Esophagus squamous epithelium (tissue), 5 donors: ENCODE results near the gene PDIA2. TPM values are rescaled to one million over a fixed set of nuclear protein-coding genes. Genes with fewer than 3 reads are reported as not detected.

Experiments used
- DNase-seq: peaks from one replicate; lab custom pipeline; 2025; lab: John Stamatoyannopoulos, UW
- H3K27ac ChIP-seq, 4 donors: fragments of 200-600 bp; sonication (generic); one replicate each; pipeline ENCODE4 v1.5.1; 2016 to 2019; ENCODE audit warnings: mild to moderate bottlenecking in 1 of 4
- H3K27me3 ChIP-seq, 4 donors: fragments of 200-600 bp; sonication (generic); 1 replicate in 3 of 4; 2 replicates in 1 of 4; pipeline versions ENCODE4 v1.5.1 to v1.6.0; 2017 to 2021; ENCODE audit warnings: antibody characterized with exemption in 1 of 4
- H3K36me3 ChIP-seq, 3 donors: fragments of 200-600 bp; sonication (generic); one replicate each; pipeline ENCODE4 v1.5.1; 2016 to 2019
- H3K4me1 ChIP-seq, 3 donors: fragments of 200-600 bp; sonication (generic); one replicate each; pipeline ENCODE4 v1.5.1; 2017 to 2019
- H3K4me3 ChIP-seq, 4 donors: fragments of 200-600 bp; sonication (generic); 1 replicate in 3 of 4; 2 replicates in 1 of 4; pipeline ENCODE4 v1.5.1; 2016 to 2019; ENCODE audit warnings: mild to moderate bottlenecking in 2 of 4, moderate library complexity in 1 of 4
- H3K9me3 ChIP-seq, 3 donors: fragments of 200-600 bp; sonication (generic); one replicate each; pipeline ENCODE4 v1.5.1; 2016 to 2019
- CTCF ChIP-seq, 6 experiments: fragments of 450-650 bp in 4 of 6; fragments of 200-600 bp in 2 of 6; sonication (generic) in 2 of 6; IDR thresholded peaks; one replicate each; pipeline ENCODE4 v1.5.1; 2016 to 2019; ENCODE audit warnings: antibody characterized with exemption in 6 of 6, mild to moderate bottlenecking in 4 of 6, moderate library complexity in 4 of 6
- POLR2A ChIP-seq, 4 donors: fragments of 450-650 bp; IDR thresholded peaks; one replicate each; pipeline ENCODE4 v1.6.1; 2017; ENCODE audit warnings: antibody characterized with exemption in 4 of 4, mild to moderate bottlenecking in 4 of 4, moderate library complexity in 3 of 4
- WGBS, 2 donors: methylation state at CpG; one replicate each; pipeline ENCODE4 v1.1.5; 2018; 5-methylcytosine and 5-hydroxymethylcytosine counted together
- intact Hi-C: fragments of 100-400 bp; cut with DNase I; formaldehyde crosslinking; loops from one replicate; pipeline ENCODE4 v1.15.0; 2022
- total RNA-seq, 4 donors: library from RNA; depleted of rRNA; stranded (reverse); fragments of >200 nt; gene quantifications; one replicate each; pipeline ENCODE4 v1.1.0, GENCODE V29; 2016
- donor health status: DM: yes; HTN: yes; CAD: no.

The PDIA2 gene
- total RNA-seq, 4 donors from 2014 or later: not detected

- 93% methylated on average over 5 of the region's 35 CpGs; no CpG with 5 or more reads in 1 of the 2 donors for WGBS, 2 donors
- H3K27me3 ChIP-seq: no peaks in the 10 kb centered on the region
- H3K4me1 ChIP-seq: peaks cover 0 to 15% (median 0%) of the 10 kb centered on the region in 3 donors
- DNase-seq: no peak
- H3K9me3 ChIP-seq: no peaks in the 10 kb centered on the region
- H3K27ac ChIP-seq: no peak overlapping the region
- H3K4me3 ChIP-seq: no peak overlapping the region
- H3K36me3 ChIP-seq: peaks cover 27 to 73% (median 36%) of the 10 kb centered on the region in 3 donors
- intact Hi-C loops: no loop called here
- no peak for TF ChIP-seq POLR2A (IDR thresholded peaks at IDR 0.05)
- no peak for TF ChIP-seq CTCF (IDR thresholded peaks at IDR 0.05)
Measured at GRCh38 chr16:263182-263774, 19.7 kb upstream of the PDIA2 start.

- Histone ChIP-seq H3K36me3 (peaks cover 27 to 67% (median 36%) of the 10 kb centered on the region in 3 donors), H3K27me3 (no peaks in the 10 kb centered on the region), H3K4me1 (peaks cover 0 to 22% (median 2%) of the 10 kb centered on the region in 3 donors), H3K27ac (no peak overlapping the region), H3K9me3 (no peaks in the 10 kb centered on the region), H3K4me3 (no peak overlapping the region)
- intact Hi-C loops: no loop called here
- 90% methylated on average over 2 of the region's 17 CpGs; no CpG with 5 or more reads in 1 of the 2 donors for WGBS, 2 donors
- TF ChIP-seq CTCF (IDR thresholded peaks at IDR 0.05) (no peak), POLR2A (IDR thresholded peaks at IDR 0.05) (no peak)
- no peak for DNase-seq
Measured at GRCh38 chr16:263944-264343, 19.0 kb upstream of the PDIA2 start.

GRCh38 chr16:264440-264951 is 18.5 kb upstream of the PDIA2 start:
- Histone ChIP-seq H3K9me3 (no peaks in the 10 kb centered on the region), H3K27ac (no peak overlapping the region), H3K36me3 (peaks cover 27 to 61% (median 36%) of the 10 kb centered on the region in 3 donors), H3K27me3 (no peaks in the 10 kb centered on the region), H3K4me3 (no peak overlapping the region), H3K4me1 (peaks cover 0 to 26% (median 3%) of the 10 kb centered on the region in 3 donors)
- no peak for TF ChIP-seq CTCF (IDR thresholded peaks at IDR 0.05)
- no peak for TF ChIP-seq POLR2A (IDR thresholded peaks at IDR 0.05)
- intact Hi-C loops: no loop called here
- no peak for DNase-seq
- 90 to 95% methylated on average over 2 to 8 of the region's 23 CpGs for WGBS, 2 donors

- TF ChIP-seq POLR2A (IDR thresholded peaks at IDR 0.05) (no peak), CTCF (IDR thresholded peaks at IDR 0.05) (no peak)
- H3K27ac ChIP-seq: no peak overlapping the region
- no peak for DNase-seq
- H3K27me3 ChIP-seq: no peaks in the 10 kb centered on the region
- no peaks in the 10 kb centered on the region for H3K9me3 ChIP-seq
- WGBS, 2 donors: 93% methylated on average over 8 of the region's 14 CpGs; no CpG with 5 or more reads in 1 of the 2 donors
- H3K4me3 ChIP-seq: no peak overlapping the region
- H3K36me3 ChIP-seq: peaks cover 23 to 56% (median 31%) of the 10 kb centered on the region in 3 donors
- H3K4me1 ChIP-seq: peaks cover 0 to 26% (median 3%) of the 10 kb centered on the region in 3 donors
- intact Hi-C loops: no loop called here
Measured at GRCh38 chr16:265002-265529, 17.9 kb upstream of the PDIA2 start.

- intact Hi-C loops: no loop called here
- WGBS, 2 donors: 47 to 74% methylated on average over 2 to 4 of the region's 12 CpGs
- H3K9me3 ChIP-seq: no peaks in the 10 kb centered on the region
- H3K36me3 ChIP-seq: peaks cover 17 to 49% (median 25%) of the 10 kb centered on the region in 3 donors
- H3K27me3 ChIP-seq: no peaks in the 10 kb centered on the region
- peaks cover 0 to 26% (median 3%) of the 10 kb centered on the region in 3 donors for H3K4me1 ChIP-seq
- H3K27ac ChIP-seq: no peak overlapping the region
- no peak for DNase-seq
- TF ChIP-seq CTCF (IDR thresholded peaks at IDR 0.05) (no peak), POLR2A (IDR thresholded peaks at IDR 0.05) (no peak)
- H3K4me3 ChIP-seq: no peak overlapping the region
Measured at GRCh38 chr16:265711-266110, 17.3 kb upstream of the PDIA2 start.
